Measurements from ENCODE around the gene TM2D3.

TM2D3 gene

GRCh38 chr15:101620671-101621070 lies 31.5 kb downstream of the TM2D3 start:
- DNase-seq = no peak

- no peak for DNase-seq
Observed at GRCh38 chr15:101619615-101619865, 32.6 kb downstream of the TM2D3 start.

GRCh38 chr15:101618851-101619614 lies 33.1 kb downstream of the TM2D3 start:
- no peak for DNase-seq

- DNase-seq = no peak
Observed at GRCh38 chr15:101618076-101618475, 34.1 kb downstream of the TM2D3 start.

GRCh38 chr15:101617390-101617965 lies 34.7 kb downstream of the TM2D3 start:
- no peak for DNase-seq

- no peak for DNase-seq
Observed at GRCh38 chr15:101615986-101616848, 36.0 kb downstream of the TM2D3 start.

- DNase-seq = no peak
Observed at GRCh38 chr15:101615414-101615985, 36.7 kb downstream of the TM2D3 start.

GRCh38 chr15:101614761-101615160 lies 37.4 kb downstream of the TM2D3 start:
- no peak for DNase-seq

- DNase-seq = no peak
Observed at GRCh38 chr15:101614001-101614585, 38.1 kb downstream of the TM2D3 start.

GRCh38 chr15:101613130-101614000 lies 38.8 kb downstream of the TM2D3 start:
- DNase-seq = no peak

- DNase-seq = no peak
Observed at GRCh38 chr15:101612676-101613075, 39.5 kb downstream of the TM2D3 start.

GRCh38 chr15:101611580-101612299 lies 40.4 kb downstream of the TM2D3 start:
- DNase-seq = no peak

- DNase-seq = no peak
Observed at GRCh38 chr15:101611007-101611406, 41.2 kb downstream of the TM2D3 start.

- no peak for DNase-seq
Observed at GRCh38 chr15:101610611-101611000, 41.6 kb downstream of the TM2D3 start.

- no peak for DNase-seq
Observed at GRCh38 chr15:101609742-101610610, 42.2 kb downstream of the TM2D3 start.

GRCh38 chr15:101608201-101608600 lies 44.0 kb downstream of the TM2D3 start:
- DNase-seq = no peak

GRCh38 chr15:101607108-101607507 lies 45.1 kb downstream of the TM2D3 start:
- no peak for DNase-seq

GRCh38 chr15:101604124-101604874 lies 47.9 kb downstream of the TM2D3 start:
- DNase-seq = no peak

- DNase-seq = no peak
Observed at GRCh38 chr15:101602801-101603200, 49.4 kb downstream of the TM2D3 start.

- no peak for DNase-seq
Observed at GRCh38 chr15:101600035-101600434, 52.1 kb downstream of the TM2D3 start.
